K562 (cell line): ENCODE measurements around the gene CFAP97D1. TPM values are rescaled to one million over a fixed set of nuclear protein-coding genes. Genes with fewer than 3 reads are reported as not detected.

Experiments used
- ATAC-seq: fragments of 200-7000 bp; cut with Tn5 transposase; 3 replicates; pipeline ENCODE4 v1.9.1; 2020; ENCODE audit warnings: moderate library complexity
- BruUV-seq: library from RNA; stranded (reverse); fragments of 400-500 nt; replicated peaks from 2 replicates; lab custom pipeline; 2021; lab: Mats Ljungman, UMichigan
- CTCF ChIA-PET: fragments of 300-600 bp; formaldehyde crosslinking; extraction: SDS; loops from one replicate; lab custom pipeline; 2021; ENCODE audit warnings: low intra/inter-chr PET ratio; lab: Yijun Ruan, JAX
- POLR2A ChIA-PET: fragments of 300-600, 350-650 bp; sonication (Branson Sonifier 250); formaldehyde crosslinking; extraction: SDS; loops from one replicate; lab custom pipeline; 2021; ENCODE audit warnings: antibody characterized with exemption, inconsistent platforms; lab: Yijun Ruan, JAX
- DNase-seq, 4 experiments: peaks; one replicate each; pipeline versions ENCODE4 v3.0.0 to v3.0.0-alpha.2; 2011 to 2018; ENCODE audit warnings: low spot score in 3 of 4, mixed read lengths in 3 of 4; ENCODE audit errors: extremely low read depth in 1 of 4
- FAIRE-seq: peaks from 2 replicates; lab custom pipeline; 2011; peaks lifted over from hg19 to GRCh38; lab: Jason Lieb, UNC
- H2AFZ ChIP-seq: 2 replicates; pipeline ENCODE4 v1.6.0; 2011; ENCODE audit warnings: low read depth, low read length, control low read depth, inconsistent platforms
- H3K27ac ChIP-seq: fragments of 200-600 bp; 3 replicates; pipeline ENCODE4 v1.8.0; 2011; ENCODE audit warnings: low read depth, mild to moderate bottlenecking, control low read depth, inconsistent platforms, low read length, moderate library complexity, mixed read lengths; ENCODE audit errors: extremely low read depth
- H3K27me3 ChIP-seq, 2 experiments: fragments of 300-600 bp in 1 of 2; 2 replicates in 1 of 2; 3 replicates in 1 of 2; pipeline versions ENCODE4 v1.6.0 to v1.8.0; 2011; ENCODE audit warnings: inconsistent platforms in 2 of 2, low read length in 2 of 2, mild to moderate bottlenecking in 1 of 2, mixed read lengths in 1 of 2, moderate library complexity in 1 of 2; ENCODE audit not compliant: control insufficient read depth in 2 of 2, insufficient read depth in 2 of 2
- H3K36me3 ChIP-seq: fragments of 300-600 bp; 3 replicates; pipeline ENCODE4 v1.8.0; 2011; ENCODE audit warnings: mild to moderate bottlenecking, low read length, inconsistent platforms; ENCODE audit not compliant: control insufficient read depth, insufficient read depth
- H3K4me1 ChIP-seq, 2 experiments: fragments of 200-600 bp in 1 of 2; replicated peaks in 1 of 2; 2 replicates in 1 of 2; 3 replicates in 1 of 2; pipeline versions ENCODE4 v1.5.1 to v1.8.0; 2011; ENCODE audit warnings: inconsistent platforms in 2 of 2, low read length in 2 of 2, mild to moderate bottlenecking in 1 of 2, mixed read lengths in 1 of 2, moderate library complexity in 1 of 2; ENCODE audit not compliant: control insufficient read depth in 2 of 2, insufficient read depth in 2 of 2
- H3K4me2 ChIP-seq: 2 replicates; pipeline ENCODE4 v1.6.1; 2011; ENCODE audit warnings: low read length, control low read depth, inconsistent platforms, mixed read lengths; ENCODE audit not compliant: insufficient read depth
- H3K4me3 ChIP-seq: fragments of 200-600 bp; sonication (generic), shearing (Covaris generic); 2 replicates; pipeline ENCODE4 v1.5.1; 2016; ENCODE audit warnings: control low read depth, inconsistent platforms
- H3K79me2 ChIP-seq: fragments of 200-600 bp; 3 replicates; pipeline ENCODE4 v1.8.0; 2011; ENCODE audit warnings: low read length, inconsistent platforms; ENCODE audit not compliant: control insufficient read depth, insufficient read depth
- H3K9ac ChIP-seq, 2 experiments: 2 replicates each; pipeline versions ENCODE4 v1.6.0 to v1.6.1; 2011; ENCODE audit warnings: low read depth in 2 of 2, low read length in 2 of 2, control low read depth in 1 of 2, inconsistent platforms in 1 of 2, mild to moderate bottlenecking in 1 of 2, mixed read lengths in 1 of 2; ENCODE audit not compliant: insufficient read depth in 1 of 2
- H3K9me1 ChIP-seq: one replicate; pipeline ENCODE4 v1.6.0; 2011; ENCODE audit warnings: inconsistent platforms, mild to moderate bottlenecking, low read length, moderate library complexity; ENCODE audit not compliant: control insufficient read depth, insufficient read depth
- H3K9me3 ChIP-seq: replicated peaks from 2 replicates; pipeline ENCODE4 v1.5.1; 2011; ENCODE audit warnings: low read depth, low read length, inconsistent platforms; ENCODE audit not compliant: control insufficient read depth, insufficient read depth
- H4K20me1 ChIP-seq: replicated peaks from 2 replicates; pipeline ENCODE4 v1.6.1; 2011; ENCODE audit warnings: low read length, inconsistent platforms, mixed read lengths; ENCODE audit not compliant: control insufficient read depth, insufficient read depth
- C11orf30 ChIP-seq: fragments of 450-650 bp; IDR thresholded peaks from 2 replicates; pipeline ENCODE4 v1.6.1; 2016; ENCODE audit warnings: low read depth, mild to moderate bottlenecking
- MCM3 ChIP-seq: fragments of 450-650 bp; IDR thresholded peaks from 2 replicates; pipeline ENCODE4 v1.6.1; 2016
- ZNF57 ChIP-seq: fragments of 450-650 bp; formaldehyde crosslinking; IDR thresholded peaks from 2 replicates; pipeline ENCODE4 v1.4.0; 2020; ENCODE audit warnings: mild to moderate bottlenecking, moderate library complexity
- ZNF766 ChIP-seq: fragments of 200-800 bp; sonication (Bioruptor generic); conservative IDR thresholded peaks from 2 replicates; pipeline ENCODE4 v1.6.1; 2016; ENCODE audit warnings: missing genetic modification characterization, missing compliant biosample characterization
- WGBS: fragments of 100-300 bp; shearing (Covaris generic); methylation state at CpG from one replicate; pipeline ENCODE4 v1.1.6; 2016; ENCODE audit warnings: low coverage, mixed read lengths; ENCODE audit not compliant: insufficient coverage; ENCODE audit errors: missing lambda C conversion rate; 5-methylcytosine and 5-hydroxymethylcytosine counted together
- in situ Hi-C: fragments of 300-500 bp; cut with MboI; formaldehyde crosslinking; loops from 4 replicates; pipeline ENCODE4 v1.15.0; 2018; ENCODE audit warnings: inconsistent platforms, mixed read lengths
- intact Hi-C: fragments of 100-400 bp; cut with micrococcal nuclease; formaldehyde crosslinking; loops from 2 replicates; pipeline ENCODE4 v1.14.2; 2022
- polyA plus RNA-seq, 8 experiments: library from polyadenylated mRNA; depleted of rRNA in 4 of 8; stranded (reverse) in 5 of 8; unstranded in 3 of 8; fragments of >200 nt; fragmentation: Nextera tagmentation in 2 of 8; fragmentation: Illumina TruSeq in 1 of 8; extraction: Ambion mirVana in 2 of 8; extraction: Trizol in 1 of 8; gene quantifications; 2 replicates each; pipeline versions ENCODE4 v1.2.1 to v1.2.3, GENCODE V29; 2011 to 2014; ENCODE audit warnings: inconsistent platforms in 1 of 8, missing spikeins in 1 of 8
- total RNA-seq, 7 experiments: library from RNA; depleted of rRNA in 6 of 7; stranded (reverse); fragments of >200 nt in 6 of 7; fragmentation: Illumina TruSeq in 2 of 7; extraction: Trizol in 2 of 7; gene quantifications; 2 replicates each; pipeline versions ENCODE4 v1.2.1 to v1.2.3, GENCODE V29; 2011 to 2021; ENCODE audit warnings: low replicate concordance in 1 of 7
- TF ChIP-seq, protein P1 (sequence below), 3 experiments: IDR thresholded peaks in 2 of 3; conservative IDR thresholded peaks in 1 of 3; 2 replicates each; pipeline ENCODE4 v1.5.1; 2011 to 2012; ENCODE audit warnings: low read length in 3 of 3, mild to moderate bottlenecking in 3 of 3, control low read depth in 2 of 3, improper control_type of control experiment in 1 of 3, inconsistent platforms in 1 of 3, low read depth in 1 of 3, mixed read lengths in 1 of 3, moderate library complexity in 1 of 3; ENCODE audit not compliant: insufficient read depth in 2 of 3

The CFAP97D1 gene
- total and polyA plus RNA-seq, 9 of the 15 experiments (the other 6 are each of a cell fraction or from before 2014, with no cell fraction given) = not detected

- intact Hi-C loops (no loop called here), in situ Hi-C loops (no loop called here)
- WGBS = 45% methylated on average over 4 of the region's 4 CpGs
- H4K20me1 ChIP-seq = no peaks in the 10 kb centered on the region
- TF ChIP-seq, protein P1, sequence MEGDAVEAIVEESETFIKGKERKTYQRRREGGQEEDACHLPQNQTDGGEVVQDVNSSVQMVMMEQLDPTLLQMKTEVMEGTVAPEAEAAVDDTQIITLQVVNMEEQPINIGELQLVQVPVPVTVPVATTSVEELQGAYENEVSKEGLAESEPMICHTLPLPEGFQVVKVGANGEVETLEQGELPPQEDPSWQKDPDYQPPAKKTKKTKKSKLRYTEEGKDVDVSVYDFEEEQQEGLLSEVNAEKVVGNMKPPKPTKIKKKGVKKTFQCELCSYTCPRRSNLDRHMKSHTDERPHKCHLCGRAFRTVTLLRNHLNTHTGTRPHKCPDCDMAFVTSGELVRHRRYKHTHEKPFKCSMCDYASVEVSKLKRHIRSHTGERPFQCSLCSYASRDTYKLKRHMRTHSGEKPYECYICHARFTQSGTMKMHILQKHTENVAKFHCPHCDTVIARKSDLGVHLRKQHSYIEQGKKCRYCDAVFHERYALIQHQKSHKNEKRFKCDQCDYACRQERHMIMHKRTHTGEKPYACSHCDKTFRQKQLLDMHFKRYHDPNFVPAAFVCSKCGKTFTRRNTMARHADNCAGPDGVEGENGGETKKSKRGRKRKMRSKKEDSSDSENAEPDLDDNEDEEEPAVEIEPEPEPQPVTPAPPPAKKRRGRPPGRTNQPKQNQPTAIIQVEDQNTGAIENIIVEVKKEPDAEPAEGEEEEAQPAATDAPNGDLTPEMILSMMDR (IDR thresholded peaks at IDR 0.05 in 2 of 3, conservative IDR thresholded peaks at IDR 0.05 in 1 of 3; ENCODE audit: insufficient read depth in 2 of 3, low read depth in 1 of 3, low read length in 3 of 3) = no peak
- TF ChIP-seq C11orf30 = no peak
- TF ChIP-seq ZNF57 = no peak
- TF ChIP-seq ZNF766 (CRISPR knock-in tag) = no peak
- TF ChIP-seq MCM3 = no peak
- H3K79me2 ChIP-seq = no peaks in the 10 kb centered on the region
- ATAC-seq (no peak), DNase-seq (no peak), FAIRE-seq (no peak)
- no peak overlapping the region for H3K9ac ChIP-seq
- H3K9me1 ChIP-seq = no peaks in the 10 kb centered on the region
- no peaks in the 10 kb centered on the region for H3K9me3 ChIP-seq
- H3K36me3 ChIP-seq = peaks cover 5% of the 10 kb centered on the region; the same call in 1 of the 3 replicates
- H3K27me3 ChIP-seq = 0 out of 5 replicates have a peak, but pooled peaks cover 0 to 9% of the 10 kb centered on the region in 2 experiments
- no TSS peak for BruUV-seq
- POLR2A ChIA-PET = interaction anchor here (1.0 kb wide), 1 partner anchor 20 kb away, joined by 3 read pairs; no protein-coding TSS in a partner anchor
- no peak overlapping the region for H3K4me3 ChIP-seq
- H3K27ac ChIP-seq = no peak overlapping the region
- no peak overlapping the region for H3K4me2 ChIP-seq
- no peaks in the 10 kb centered on the region for H3K4me1 ChIP-seq
- CTCF ChIA-PET = no interaction called here
- H2AFZ ChIP-seq = no peak overlapping the region
Measured at GRCh38 chr17:43810226-43810715, 30.0 kb downstream of the CFAP97D1 start.
